ENCODE data around the gene HTT. TPM values are rescaled to one million over a fixed set of nuclear protein-coding genes. Genes with fewer than 3 reads are reported as not detected.

The HTT gene
- total and polyA plus RNA-seq, 2 of the 13 experiments (the other 11 are each of a cell fraction or from before 2014, with no cell fraction given), result 17.5 to 19.5 TPM

DNA sequence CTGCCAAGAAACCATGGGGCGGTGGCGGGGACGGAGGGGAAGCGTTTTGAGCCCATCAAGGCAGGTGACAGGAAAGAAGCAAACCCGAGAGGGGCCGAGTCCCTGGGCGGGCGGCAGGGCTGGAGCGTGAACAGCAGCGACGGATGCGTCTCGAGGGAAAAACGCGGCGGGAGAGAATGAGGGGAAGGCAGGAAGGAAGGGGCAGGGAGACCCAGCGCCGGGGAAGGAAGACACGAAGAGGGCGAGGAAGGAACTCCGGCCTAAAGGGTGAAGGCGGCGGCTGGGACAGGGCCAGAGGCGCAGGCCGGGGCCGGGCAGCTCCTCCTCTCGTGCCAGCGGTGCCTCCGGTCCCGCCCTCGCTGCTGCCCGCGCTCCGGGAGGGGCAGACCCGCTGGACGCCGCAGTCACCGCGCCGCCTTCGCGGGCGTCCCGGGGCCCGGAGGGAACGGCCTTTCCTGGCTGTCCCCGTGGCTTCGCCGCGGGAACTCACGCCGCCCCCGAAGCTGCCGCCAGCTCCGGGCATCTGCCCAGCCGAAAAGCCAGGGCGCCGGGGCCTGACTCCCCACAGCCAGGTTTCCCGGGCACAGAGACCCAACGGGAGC lies 217.6 kb downstream of the HTT start (continued):
- TF ChIP-seq, protein P1, sequence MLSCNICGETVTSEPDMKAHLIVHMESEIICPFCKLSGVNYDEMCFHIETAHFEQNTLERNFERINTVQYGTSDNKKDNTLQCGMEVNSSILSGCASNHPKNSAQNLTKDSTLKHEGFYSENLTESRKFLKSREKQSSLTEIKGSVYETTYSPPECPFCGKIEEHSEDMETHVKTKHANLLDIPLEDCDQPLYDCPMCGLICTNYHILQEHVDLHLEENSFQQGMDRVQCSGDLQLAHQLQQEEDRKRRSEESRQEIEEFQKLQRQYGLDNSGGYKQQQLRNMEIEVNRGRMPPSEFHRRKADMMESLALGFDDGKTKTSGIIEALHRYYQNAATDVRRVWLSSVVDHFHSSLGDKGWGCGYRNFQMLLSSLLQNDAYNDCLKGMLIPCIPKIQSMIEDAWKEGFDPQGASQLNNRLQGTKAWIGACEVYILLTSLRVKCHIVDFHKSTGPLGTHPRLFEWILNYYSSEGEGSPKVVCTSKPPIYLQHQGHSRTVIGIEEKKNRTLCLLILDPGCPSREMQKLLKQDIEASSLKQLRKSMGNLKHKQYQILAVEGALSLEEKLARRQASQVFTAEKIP (CRISPR knock-in tag; IDR thresholded peaks at IDR 0.05; ENCODE audit: borderline replicate concordance), result no peak
- TF ChIP-seq ZNF772 (CRISPR knock-in tag; IDR thresholded peaks at IDR 0.05) (peak; percentile 56; the same call in 1 of the 2 replicates), FOXJ3 (CRISPR knock-in tag; IDR thresholded peaks at IDR 0.05; ENCODE audit: borderline replicate concordance) (no peak), MEIS1 (CRISPR knock-in tag; IDR thresholded peaks at IDR 0.05; ENCODE audit: borderline replicate concordance) (0 out of 2 replicates have a peak, but pooled peaks have one; percentile 27), ISL2 (CRISPR knock-in tag; IDR thresholded peaks at IDR 0.05) (no peak), ZSCAN30 (CRISPR knock-in tag; IDR thresholded peaks at IDR 0.05) (no peak), ZNF274 (CRISPR knock-in tag; IDR thresholded peaks at IDR 0.05) (0 out of 2 replicates have a peak, but pooled peaks have one; percentile 16), ZNF260 (CRISPR knock-in tag; IDR thresholded peaks at IDR 0.05; ENCODE audit: borderline replicate concordance, low read depth) (no peak), HES4 (CRISPR knock-in tag; IDR thresholded peaks at IDR 0.05; ENCODE audit: borderline replicate concordance) (peak; percentile 55; the same call in 1 of the 2 replicates), ZNF563 (CRISPR knock-in tag; IDR thresholded peaks at IDR 0.05) (0 out of 2 replicates have a peak, but pooled peaks have one; percentile 31), XBP1 (CRISPR knock-in tag; IDR thresholded peaks at IDR 0.05) (no peak)
- TF ChIP-seq, protein P2, sequence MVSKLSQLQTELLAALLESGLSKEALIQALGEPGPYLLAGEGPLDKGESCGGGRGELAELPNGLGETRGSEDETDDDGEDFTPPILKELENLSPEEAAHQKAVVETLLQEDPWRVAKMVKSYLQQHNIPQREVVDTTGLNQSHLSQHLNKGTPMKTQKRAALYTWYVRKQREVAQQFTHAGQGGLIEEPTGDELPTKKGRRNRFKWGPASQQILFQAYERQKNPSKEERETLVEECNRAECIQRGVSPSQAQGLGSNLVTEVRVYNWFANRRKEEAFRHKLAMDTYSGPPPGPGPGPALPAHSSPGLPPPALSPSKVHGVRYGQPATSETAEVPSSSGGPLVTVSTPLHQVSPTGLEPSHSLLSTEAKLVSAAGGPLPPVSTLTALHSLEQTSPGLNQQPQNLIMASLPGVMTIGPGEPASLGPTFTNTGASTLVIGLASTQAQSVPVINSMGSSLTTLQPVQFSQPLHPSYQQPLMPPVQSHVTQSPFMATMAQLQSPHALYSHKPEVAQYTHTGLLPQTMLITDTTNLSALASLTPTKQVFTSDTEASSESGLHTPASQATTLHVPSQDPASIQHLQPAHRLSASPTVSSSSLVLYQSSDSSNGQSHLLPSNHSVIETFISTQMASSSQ (IDR thresholded peaks at IDR 0.05; ENCODE audit: low read depth), result no peak
- TF ChIP-seq, protein P2 (CRISPR knock-in tag; IDR thresholded peaks at IDR 0.05; ENCODE audit: borderline replicate concordance), result peak; percentile 32; the same call in 1 of the 2 replicates
- TF ChIP-seq, protein P3, sequence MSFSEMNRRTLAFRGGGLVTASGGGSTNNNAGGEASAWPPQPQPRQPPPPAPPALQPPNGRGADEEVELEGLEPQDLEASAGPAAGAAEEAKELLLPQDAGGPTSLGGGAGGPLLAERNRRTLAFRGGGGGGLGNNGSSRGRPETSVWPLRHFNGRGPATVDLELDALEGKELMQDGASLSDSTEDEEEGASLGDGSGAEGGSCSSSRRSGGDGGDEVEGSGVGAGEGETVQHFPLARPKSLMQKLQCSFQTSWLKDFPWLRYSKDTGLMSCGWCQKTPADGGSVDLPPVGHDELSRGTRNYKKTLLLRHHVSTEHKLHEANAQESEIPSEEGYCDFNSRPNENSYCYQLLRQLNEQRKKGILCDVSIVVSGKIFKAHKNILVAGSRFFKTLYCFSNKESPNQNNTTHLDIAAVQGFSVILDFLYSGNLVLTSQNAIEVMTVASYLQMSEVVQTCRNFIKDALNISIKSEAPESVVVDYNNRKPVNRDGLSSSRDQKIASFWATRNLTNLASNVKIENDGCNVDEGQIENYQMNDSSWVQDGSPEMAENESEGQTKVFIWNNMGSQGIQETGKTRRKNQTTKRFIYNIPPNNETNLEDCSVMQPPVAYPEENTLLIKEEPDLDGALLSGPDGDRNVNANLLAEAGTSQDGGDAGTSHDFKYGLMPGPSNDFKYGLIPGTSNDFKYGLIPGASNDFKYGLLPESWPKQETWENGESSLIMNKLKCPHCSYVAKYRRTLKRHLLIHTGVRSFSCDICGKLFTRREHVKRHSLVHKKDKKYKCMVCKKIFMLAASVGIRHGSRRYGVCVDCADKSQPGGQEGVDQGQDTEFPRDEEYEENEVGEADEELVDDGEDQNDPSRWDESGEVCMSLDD (CRISPR knock-in tag; IDR thresholded peaks at IDR 0.05; ENCODE audit: borderline replicate concordance), result 0 out of 2 replicates have a peak, but pooled peaks have one; percentile 37
- TF ChIP-seq, protein P4, sequence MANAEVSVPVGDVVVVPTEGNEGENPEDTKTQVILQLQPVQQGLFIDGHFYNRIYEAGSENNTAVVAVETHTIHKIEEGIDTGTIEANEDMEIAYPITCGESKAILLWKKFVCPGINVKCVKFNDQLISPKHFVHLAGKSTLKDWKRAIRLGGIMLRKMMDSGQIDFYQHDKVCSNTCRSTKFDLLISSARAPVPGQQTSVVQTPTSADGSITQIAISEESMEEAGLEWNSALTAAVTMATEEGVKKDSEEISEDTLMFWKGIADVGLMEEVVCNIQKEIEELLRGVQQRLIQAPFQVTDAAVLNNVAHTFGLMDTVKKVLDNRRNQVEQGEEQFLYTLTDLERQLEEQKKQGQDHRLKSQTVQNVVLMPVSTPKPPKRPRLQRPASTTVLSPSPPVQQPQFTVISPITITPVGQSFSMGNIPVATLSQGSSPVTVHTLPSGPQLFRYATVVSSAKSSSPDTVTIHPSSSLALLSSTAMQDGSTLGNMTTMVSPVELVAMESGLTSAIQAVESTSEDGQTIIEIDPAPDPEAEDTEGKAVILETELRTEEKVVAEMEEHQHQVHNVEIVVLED (CRISPR knock-in tag; IDR thresholded peaks at IDR 0.05; ENCODE audit: borderline replicate concordance), result no peak

Data from HepG2 (cell line).